ES-I3 (cell line): ENCODE measurements around the gene SCFD2.
"Not testable (repeated sequence)": the region's sequence is repeated elsewhere in the genome, so short reads cannot be mapped to it uniquely, and the experiment has no call there.

Experiments used
- H3K36me3 ChIP-seq: 2 replicates; pipeline ENCODE4 v1.6.1; 2013; ENCODE audit warnings: mild to moderate bottlenecking, low read length, control low read depth, moderate library complexity; ENCODE audit not compliant: insufficient read depth
- H3K4me1 ChIP-seq: 2 replicates; pipeline ENCODE4 v1.6.1; 2013; ENCODE audit warnings: mild to moderate bottlenecking, control low read depth, low read length; ENCODE audit not compliant: insufficient read depth
- H3K9ac ChIP-seq: 2 replicates; pipeline ENCODE4 v1.6.1; 2013; ENCODE audit warnings: low read depth, mild to moderate bottlenecking, low read length, moderate library complexity
- H3K9me3 ChIP-seq: 2 replicates; pipeline ENCODE4 v1.6.1; 2013; ENCODE audit warnings: mild to moderate bottlenecking, low read length, moderate library complexity; ENCODE audit not compliant: control insufficient read depth, insufficient read depth

SCFD2 gene

GRCh38 chr4:53139256-53139655 is 226.6 kb downstream of the SCFD2 start:
- not testable (repeated sequence) for H3K4me1 ChIP-seq, H3K9me3 ChIP-seq, H3K36me3 ChIP-seq, H3K9ac ChIP-seq

GRCh38 chr4:53137468-53137867 is 228.4 kb downstream of the SCFD2 start:
- Histone ChIP-seq H3K9ac (no peak overlapping the region), H3K4me1 (no peaks in the 10 kb centered on the region), H3K36me3 (no peaks in the 10 kb centered on the region), H3K9me3 (no peaks in the 10 kb centered on the region)

- Histone ChIP-seq H3K4me1 (no peaks in the 10 kb centered on the region), H3K9me3 (no peaks in the 10 kb centered on the region), H3K36me3 (no peaks in the 10 kb centered on the region), H3K9ac (no peak overlapping the region)
Observed at GRCh38 chr4:53136954-53137353, 228.9 kb downstream of the SCFD2 start.

GRCh38 chr4:53132132-53132891 is 233.5 kb downstream of the SCFD2 start:
- no peaks in the 10 kb centered on the region for H3K4me1 ChIP-seq
- H3K9me3 ChIP-seq = no peaks in the 10 kb centered on the region
- H3K36me3 ChIP-seq = no peaks in the 10 kb centered on the region
- H3K9ac ChIP-seq = no peak overlapping the region

- H3K9ac ChIP-seq = no peak overlapping the region
- H3K9me3 ChIP-seq = no peaks in the 10 kb centered on the region
- H3K36me3 ChIP-seq = no peaks in the 10 kb centered on the region
- H3K4me1 ChIP-seq = no peaks in the 10 kb centered on the region
Observed at GRCh38 chr4:53131562-53131925, 234.3 kb downstream of the SCFD2 start.

- no peaks in the 10 kb centered on the region for H3K4me1 ChIP-seq
- H3K9me3 ChIP-seq = no peaks in the 10 kb centered on the region
- no peak overlapping the region for H3K9ac ChIP-seq
- H3K36me3 ChIP-seq = no peaks in the 10 kb centered on the region
Observed at GRCh38 chr4:53130896-53131561, 234.8 kb downstream of the SCFD2 start.

GRCh38 chr4:53128706-53129357 is 237.0 kb downstream of the SCFD2 start:
- Histone ChIP-seq H3K36me3 (no peaks in the 10 kb centered on the region), H3K4me1 (no peaks in the 10 kb centered on the region), H3K9me3 (no peaks in the 10 kb centered on the region), H3K9ac (no peak overlapping the region)

- Histone ChIP-seq H3K4me1 (no peaks in the 10 kb centered on the region), H3K9me3 (no peaks in the 10 kb centered on the region), H3K36me3 (no peaks in the 10 kb centered on the region), H3K9ac (no peak overlapping the region)
Observed at GRCh38 chr4:53128231-53128630, 237.6 kb downstream of the SCFD2 start.

- Histone ChIP-seq H3K9ac (no peak overlapping the region), H3K4me1 (no peaks in the 10 kb centered on the region), H3K36me3 (no peaks in the 10 kb centered on the region), H3K9me3 (no peaks in the 10 kb centered on the region)
Observed at GRCh38 chr4:53127365-53127764, 238.5 kb downstream of the SCFD2 start.

GRCh38 chr4:53126099-53126498 is 239.8 kb downstream of the SCFD2 start:
- Histone ChIP-seq H3K4me1 (no peaks in the 10 kb centered on the region), H3K9me3 (no peaks in the 10 kb centered on the region), H3K9ac (no peak overlapping the region), H3K36me3 (no peaks in the 10 kb centered on the region)

- Histone ChIP-seq H3K4me1 (peaks cover 4% of the 10 kb centered on the region; the same call in 1 of the 2 replicates), H3K9me3 (no peaks in the 10 kb centered on the region), H3K36me3 (no peaks in the 10 kb centered on the region), H3K9ac (no peak overlapping the region)
Observed at GRCh38 chr4:53123819-53124218, 242.0 kb downstream of the SCFD2 start.

- H3K9me3 ChIP-seq = no peaks in the 10 kb centered on the region
- no peaks in the 10 kb centered on the region for H3K36me3 ChIP-seq
- peaks cover 4% of the 10 kb centered on the region; the same call in 1 of the 2 replicates for H3K4me1 ChIP-seq
- no peak overlapping the region for H3K9ac ChIP-seq
Observed at GRCh38 chr4:53123171-53123570, 242.7 kb downstream of the SCFD2 start.

- no peaks in the 10 kb centered on the region for H3K9me3 ChIP-seq
- H3K4me1 ChIP-seq = peaks cover 4% of the 10 kb centered on the region; the same call in 1 of the 2 replicates
- H3K36me3 ChIP-seq = no peaks in the 10 kb centered on the region
- no peak overlapping the region for H3K9ac ChIP-seq
Observed at GRCh38 chr4:53122280-53123116, 243.4 kb downstream of the SCFD2 start.

GRCh38 chr4:53121264-53121865 is 244.5 kb downstream of the SCFD2 start:
- H3K9me3 ChIP-seq = no peaks in the 10 kb centered on the region

More at GRCh38 chr4:53121264-53121865, 244.5 kb downstream of the SCFD2 start:
- Histone ChIP-seq H3K36me3 (no peaks in the 10 kb centered on the region), H3K9ac (no peak overlapping the region), H3K4me1 (peaks cover 4% of the 10 kb centered on the region; the same call in 1 of the 2 replicates)
